Embryonic facial prominence (tissue), 1 donor: ENCODE data around the gene REV3L.

Experiments
- DNase-seq: peaks from one replicate; pipeline ENCODE4 v3.0.0-alpha.2; 2016; ENCODE audit errors: extremely low spot score

The REV3L gene

DNA sequence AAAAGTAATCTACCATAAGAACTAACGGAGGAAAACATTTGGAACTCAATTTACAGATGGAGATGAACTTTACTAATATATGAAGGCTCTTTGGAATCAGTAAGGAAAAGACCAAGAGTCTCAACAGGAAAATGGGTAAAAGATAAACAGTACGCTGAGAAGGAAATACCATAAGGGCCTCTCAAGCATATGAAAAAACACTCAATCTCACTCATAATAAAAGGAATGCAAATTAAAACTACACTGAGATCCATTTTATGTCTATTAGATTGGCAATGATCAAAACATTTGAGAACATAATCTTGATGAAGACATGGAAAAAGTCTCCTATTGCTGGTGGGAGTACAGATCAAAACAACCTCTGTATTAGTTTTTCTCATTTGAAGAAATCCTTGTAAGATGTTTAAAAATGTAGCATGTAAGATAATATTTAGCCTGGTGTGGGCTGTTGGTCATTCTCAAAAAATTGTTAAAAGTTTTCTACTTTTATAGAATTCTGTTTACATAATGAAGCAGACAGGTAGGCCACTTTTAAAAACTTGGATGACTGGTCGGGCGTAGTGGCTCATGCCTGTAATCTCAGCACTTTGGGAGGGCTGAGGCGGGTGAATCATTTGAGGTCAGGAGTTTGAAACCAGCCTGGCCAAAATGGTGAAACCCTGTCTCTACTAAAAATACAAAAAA lies 14.5 kb downstream of the REV3L start:
- no peak for DNase-seq

DNA sequence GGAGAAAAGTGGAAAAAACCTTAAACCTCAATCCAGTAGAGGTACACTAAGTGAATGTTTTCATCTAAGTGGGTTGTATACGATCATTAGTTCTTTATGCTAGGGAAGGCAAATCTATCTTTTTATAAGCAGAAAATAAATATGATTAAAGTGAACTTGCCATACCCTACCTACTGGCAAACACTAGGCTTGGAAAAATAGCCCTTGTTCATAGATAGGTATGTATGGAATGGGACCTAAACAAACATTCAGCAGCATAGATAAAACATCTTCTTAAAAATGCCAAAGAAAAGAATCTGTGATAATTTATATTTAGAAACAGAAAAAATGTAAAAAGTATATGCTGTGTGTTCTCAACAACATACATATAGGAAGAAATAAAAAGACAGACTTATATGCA lies 18.8 kb downstream of the REV3L start:
- no peak for DNase-seq

DNA sequence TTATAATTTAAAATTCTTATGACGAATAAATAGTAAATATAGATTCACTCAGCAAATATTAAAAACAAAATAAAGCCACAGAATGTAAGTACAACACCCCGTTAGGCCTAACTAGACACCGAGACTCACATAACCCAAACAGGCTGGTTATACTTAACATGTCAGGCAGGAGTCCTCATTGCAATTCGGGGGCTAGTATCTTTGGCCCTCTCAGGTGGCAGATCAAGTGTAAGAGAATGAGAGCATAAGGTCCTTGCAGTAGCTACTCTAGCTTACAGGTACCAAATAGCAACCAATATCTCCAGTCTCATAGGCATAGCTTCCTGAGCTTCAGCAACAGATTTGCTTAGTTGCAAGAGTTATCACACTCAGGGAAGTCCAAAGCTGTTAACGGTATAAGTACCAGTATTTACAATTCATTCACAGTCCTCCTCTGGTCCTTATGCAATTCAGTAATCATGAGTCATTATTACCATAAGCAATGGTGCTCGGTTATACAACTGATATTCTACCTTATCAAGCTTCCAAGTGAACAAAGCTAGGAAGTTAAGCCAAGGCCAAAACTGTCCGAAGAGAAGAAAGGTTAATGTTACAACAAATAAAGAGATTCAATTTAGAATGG lies 20.1 kb downstream of the REV3L start:
- DNase-seq: no peak

DNA sequence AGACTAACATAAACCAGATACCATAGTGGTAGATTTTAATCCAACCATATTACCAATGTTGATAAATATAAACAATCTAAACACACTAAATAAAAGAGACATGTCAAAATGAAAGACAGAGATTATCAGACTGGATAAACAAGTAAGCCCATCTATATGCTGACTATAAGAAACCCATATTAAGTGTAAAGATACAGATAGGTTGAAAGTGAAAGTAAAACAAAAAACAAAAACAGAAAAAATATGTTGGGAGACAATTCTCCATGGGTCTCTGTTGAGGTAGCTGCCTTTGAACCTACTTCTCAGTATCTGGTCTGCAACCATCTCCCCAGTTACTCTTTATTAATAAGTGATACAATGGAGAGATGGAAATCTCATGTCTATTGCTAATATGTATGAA lies 21.2 kb downstream of the REV3L start:
- no peak for DNase-seq

DNA sequence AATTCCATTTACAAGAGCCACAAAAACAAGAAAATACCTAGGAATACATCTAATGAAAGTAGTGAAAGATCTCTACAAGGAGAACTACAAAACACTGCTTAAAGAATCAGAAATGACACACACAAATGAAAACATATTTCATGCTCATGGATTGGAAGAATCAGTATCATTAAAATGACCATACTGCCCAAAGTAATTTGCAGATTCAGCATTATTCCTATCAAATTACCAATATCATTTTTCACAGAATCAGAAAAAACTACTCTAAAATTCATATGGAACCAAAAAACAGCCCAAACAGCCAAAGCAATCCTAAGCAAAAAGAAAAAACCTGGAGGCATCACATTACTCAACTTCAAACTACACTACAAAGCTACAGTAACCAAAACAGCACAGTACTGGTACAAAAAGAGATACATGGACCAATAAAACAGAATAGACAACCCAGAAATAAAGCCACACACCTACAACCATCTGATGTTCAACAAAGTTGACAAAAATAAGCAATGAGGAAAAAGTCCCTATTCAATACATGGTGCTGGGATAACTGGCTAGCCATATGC lies 24.3 kb downstream of the REV3L start:
- DNase-seq: no peak

DNA sequence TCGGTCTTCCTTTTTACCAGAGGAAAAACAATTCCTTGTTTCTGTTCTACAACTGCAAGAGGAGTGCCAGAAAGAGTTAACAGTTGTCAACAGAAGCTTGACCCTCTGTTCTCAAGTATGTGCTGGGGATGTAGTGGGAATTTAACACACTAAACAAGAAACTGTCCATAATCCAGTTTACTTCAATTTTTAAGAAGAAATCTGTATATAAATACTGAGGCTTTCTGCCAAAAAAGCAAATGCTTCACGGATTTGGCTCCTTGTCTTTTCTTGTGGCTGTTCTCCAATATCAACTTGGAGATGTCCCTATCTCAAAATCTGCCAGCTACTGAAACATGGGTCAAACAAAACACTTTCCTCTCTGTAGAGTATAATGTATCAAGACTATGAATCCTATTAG lies 26.8 kb downstream of the REV3L start:
- no peak for DNase-seq

DNA sequence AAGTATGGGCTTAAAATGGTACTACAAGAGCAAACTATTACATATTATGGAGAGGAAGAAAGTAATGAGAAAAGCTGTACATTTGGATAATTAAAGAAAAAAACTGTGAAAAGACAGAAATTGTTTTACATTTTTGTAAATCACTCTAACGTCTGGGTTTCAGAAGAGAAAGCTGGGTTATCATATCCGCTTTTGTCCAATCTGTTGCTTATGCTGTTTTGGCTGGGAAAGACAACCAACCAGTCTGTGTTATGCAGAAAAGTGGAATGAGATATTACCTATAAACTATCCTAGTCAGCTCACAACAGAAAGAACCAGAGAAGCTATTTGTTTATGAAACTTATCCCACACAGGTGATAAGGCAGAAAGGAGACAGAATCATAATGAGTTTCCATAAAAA lies 32.4 kb downstream of the REV3L start:
- no peak for DNase-seq

DNA sequence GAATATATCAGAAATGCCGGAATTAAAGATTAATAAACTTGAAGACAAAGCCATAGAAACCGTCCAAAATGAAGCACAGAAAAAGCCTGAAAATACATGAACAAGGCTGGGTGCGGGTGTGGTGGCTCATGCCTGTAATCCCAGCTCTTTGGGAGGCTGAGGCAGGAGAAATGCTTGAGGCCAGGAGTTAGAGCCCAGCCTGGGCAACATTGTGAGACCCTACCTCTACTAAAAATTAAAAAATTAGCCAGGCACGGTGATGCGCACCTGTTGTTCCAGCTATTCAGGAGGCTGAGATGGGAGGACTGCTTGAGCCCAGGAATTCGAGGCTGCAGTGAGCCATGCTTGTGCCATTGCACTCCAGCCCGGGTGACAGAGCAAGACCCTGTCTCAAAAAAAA lies 32.9 kb downstream of the REV3L start:
- no peak for DNase-seq

DNA sequence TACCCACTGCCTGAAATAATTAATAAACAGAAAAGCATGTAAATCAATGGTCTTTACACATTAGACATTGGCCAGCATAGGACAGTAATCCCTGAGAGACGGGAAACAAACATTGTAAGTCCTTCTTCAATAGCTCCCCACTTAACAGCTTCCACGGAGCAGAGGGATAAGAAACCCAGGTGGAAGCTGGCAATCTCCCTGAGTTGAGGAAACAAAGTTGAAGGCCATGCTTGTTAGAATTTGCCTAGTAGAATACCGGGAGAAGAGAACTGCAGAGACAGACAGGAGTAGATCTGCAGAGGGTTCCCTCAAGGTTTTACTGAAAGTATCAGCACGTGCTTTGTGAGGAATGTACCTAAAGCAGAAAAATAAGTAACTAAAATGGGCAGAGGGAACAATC lies 33.9 kb downstream of the REV3L start:
- no peak for DNase-seq

DNA sequence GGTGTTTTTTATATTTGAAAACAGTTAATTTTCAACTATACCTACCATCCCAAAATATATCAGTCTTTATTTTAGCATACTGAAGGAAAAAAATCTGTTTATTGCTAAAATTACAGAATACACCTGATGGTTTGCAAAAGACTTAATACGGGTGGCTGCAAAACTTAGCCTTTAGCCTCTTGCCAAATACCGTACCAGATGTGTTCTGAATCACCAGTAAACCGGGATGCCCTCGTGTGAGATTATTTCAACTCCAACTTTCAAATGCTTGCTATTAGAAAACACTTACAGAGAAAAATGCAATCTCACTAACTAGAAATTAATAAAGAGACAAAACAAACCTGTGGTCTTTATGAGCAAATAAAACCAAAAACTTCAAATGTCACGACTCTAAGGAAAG lies 36.0 kb downstream of the REV3L start:
- DNase-seq: no peak

DNA sequence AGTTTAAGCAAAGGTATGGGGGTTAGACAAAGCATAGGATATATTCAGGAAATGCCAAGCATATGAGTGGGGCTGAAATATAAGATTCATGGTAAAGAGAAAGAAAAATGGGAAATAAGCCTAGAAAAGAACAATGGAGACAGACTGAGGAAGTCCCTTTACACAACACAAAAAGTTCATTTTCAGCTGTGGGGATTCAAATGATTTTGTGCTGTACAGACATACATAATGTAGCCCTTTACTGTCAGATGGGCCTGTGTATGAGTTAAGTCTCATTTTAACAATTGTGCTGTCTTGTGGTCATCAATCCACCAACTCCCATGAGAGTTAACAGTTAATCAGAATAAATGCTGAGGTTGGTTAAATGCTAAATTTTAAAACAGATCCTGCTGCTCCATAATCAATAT lies 37.2 kb downstream of the REV3L start:
- no peak for DNase-seq

DNA sequence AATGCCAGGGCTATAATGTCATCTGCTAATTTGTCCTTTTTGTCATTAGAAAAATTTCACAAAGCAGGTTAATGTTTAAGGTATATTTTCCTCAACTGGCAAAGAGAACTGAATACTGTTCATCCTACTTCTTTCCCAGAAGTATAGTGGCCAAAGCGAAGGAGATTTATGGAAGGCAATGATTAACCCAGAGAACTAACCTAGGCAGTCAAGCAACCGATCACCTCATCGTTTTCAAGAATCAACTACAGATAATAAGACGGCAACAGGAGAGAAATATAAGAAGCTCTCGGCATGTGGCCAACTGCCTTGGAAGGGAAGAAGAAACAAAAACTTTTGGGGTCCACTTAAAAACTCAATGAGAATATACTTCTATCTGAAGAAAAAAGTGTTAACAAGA lies 38.2 kb downstream of the REV3L start:
- no peak for DNase-seq

DNA sequence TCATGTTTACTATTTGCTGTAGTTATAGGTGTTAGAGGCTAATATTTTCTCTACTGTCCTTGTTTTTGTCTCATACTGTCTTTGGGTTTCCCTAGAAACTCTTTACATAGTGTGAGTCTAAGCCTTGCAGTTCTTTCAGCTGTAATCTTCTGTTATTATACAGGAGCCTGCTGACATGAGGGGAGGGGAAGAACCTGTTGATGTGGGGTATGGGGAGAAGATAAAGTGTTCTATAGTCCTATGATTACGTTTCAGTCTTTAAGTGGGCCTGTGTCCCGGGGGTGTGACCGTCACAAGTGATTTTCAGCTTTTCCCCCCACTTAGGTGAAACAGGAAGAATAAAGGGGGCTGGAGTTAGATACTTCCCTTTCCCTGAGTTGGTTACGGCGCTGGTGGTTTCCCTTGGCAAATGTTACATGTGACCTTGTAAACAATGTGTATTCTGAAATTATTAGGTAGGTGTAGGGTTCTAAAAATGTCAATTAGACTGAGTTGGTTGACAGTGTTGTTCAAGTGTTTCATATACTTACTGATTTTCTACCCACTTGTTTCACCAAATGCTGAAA lies 41.3 kb downstream of the REV3L start:
- no peak for DNase-seq

DNA sequence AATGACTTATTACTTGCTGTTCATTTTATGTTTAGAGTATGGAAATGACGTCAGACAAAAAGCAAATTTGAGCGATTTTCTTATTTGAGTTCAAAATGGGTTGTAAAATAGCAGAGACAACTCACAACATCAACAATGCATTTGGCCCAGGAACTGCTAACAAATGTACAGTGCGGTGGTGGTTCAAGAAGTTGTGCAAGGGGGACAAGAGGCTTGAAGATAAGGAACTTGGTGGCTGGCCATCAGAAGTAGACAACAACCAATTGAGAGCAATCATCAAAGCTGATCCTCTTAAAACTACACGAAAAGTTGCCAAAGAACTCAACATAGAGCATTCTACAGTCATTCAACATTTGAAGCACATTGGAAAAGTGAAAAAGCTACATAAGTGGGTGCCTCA lies 43.8 kb downstream of the REV3L start:
- DNase-seq: no peak

DNA sequence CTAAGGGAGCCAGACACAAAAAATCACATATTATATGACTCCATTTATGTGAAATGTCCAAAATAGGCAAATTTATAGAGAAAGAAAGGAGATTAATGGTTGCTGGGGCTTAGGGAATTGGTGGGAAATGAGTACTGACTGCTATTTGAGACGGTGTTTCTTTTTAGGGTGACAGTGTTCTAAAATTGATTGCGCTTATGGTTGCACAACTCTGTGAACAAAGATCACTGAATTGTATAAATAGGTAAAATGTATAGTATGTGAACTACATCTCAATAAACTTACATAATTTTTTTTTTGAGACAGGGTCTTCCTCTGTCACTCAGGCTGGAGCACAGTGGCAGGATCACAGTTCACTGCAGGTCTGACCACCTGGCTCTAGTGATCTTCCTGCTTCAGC lies 45.4 kb downstream of the REV3L start:
- no peak for DNase-seq

DNA sequence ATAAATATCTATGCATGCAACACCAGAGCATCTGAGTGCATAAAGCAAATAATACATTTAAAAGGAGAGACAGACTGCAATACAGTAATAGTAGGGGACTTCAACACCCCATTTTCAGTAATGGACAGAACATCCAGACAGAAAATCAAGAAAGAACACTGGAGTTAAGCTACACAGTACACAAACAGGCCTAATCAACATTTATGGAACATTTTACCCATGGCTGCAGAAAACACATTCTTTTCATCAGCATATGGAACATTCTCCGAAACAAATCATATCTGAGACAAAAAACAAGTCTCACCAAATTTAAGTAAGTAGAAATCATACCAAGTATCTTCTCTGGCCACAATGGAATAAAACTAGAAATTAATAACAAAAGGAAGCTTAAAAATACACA lies 50.5 kb downstream of the REV3L start:
- no peak for DNase-seq

DNA sequence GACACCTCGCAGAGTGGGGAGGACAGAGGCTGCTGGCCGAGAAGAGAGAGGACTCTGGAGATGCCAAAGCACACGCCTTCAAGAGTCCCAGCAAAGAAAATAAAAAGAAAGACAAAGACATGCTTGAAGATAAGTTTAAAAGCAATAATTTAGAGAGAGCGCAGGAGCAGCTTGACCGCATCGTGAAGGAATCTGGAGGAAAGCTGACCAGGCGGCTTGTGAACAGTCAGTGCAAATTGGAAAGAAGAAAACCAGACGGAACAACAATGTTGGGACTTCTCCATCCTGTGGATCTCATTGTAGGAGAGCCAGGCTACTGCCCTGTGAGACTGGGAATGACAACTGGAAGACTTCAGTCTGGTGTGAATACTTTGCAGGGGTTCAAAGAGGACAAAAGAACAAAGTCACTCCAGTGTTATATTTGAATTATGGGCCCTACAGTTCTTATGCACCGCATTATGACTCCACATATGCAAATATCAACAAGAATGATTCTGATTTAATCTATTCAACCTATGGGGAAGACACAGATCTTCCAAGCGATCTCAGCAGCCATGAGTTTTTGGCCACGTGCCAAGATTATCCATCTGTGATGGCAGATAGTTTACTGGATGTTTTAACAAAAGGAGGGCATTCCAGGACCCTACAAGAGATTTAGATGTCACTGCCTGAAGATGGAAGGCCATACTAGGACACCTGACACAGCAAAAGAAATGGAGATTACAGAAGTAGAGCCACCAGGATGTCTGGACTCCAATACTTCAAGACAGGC lies 52.2 kb downstream of the REV3L start:
- DNase-seq: no peak

DNA sequence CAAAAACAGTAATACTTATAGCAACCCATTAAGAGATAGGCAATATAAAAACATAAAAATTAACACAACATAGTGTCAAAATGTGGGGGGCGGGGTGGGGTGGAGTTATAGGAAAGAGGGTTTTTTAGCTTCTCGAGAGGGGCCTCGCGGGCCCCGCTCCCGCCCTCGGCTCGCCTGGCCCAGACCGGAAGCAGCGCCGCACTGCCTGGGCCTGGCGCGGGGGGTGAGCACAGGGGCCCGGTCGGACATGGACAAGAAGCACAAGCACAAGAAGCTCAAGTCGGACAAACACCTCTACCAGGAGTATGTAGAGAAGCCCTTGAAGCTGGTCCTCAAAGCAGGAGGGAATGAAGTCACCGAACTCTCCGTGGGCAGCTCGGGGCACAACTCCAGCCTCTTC lies 53.4 kb downstream of the REV3L start:
- no peak for DNase-seq

DNA sequence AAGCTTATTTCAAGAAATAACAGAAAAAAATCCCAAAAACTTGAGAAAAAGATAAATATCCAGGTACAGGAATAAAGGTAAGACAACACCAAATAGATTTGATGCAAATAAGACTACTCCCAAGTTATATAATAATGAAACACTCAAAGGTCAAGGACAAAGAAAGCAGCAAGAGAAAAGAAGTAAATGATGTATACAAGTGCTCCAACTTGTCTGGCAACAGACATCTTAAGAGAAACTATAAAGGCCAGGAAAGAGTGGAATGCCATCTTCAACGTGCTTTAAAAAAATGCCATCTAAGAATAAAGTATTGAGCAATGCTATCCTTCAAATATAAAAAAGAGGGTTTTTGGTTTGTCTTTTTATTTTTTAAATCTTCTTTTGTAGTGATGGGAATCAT lies 54.2 kb downstream of the REV3L start:
- DNase-seq: no peak

DNA sequence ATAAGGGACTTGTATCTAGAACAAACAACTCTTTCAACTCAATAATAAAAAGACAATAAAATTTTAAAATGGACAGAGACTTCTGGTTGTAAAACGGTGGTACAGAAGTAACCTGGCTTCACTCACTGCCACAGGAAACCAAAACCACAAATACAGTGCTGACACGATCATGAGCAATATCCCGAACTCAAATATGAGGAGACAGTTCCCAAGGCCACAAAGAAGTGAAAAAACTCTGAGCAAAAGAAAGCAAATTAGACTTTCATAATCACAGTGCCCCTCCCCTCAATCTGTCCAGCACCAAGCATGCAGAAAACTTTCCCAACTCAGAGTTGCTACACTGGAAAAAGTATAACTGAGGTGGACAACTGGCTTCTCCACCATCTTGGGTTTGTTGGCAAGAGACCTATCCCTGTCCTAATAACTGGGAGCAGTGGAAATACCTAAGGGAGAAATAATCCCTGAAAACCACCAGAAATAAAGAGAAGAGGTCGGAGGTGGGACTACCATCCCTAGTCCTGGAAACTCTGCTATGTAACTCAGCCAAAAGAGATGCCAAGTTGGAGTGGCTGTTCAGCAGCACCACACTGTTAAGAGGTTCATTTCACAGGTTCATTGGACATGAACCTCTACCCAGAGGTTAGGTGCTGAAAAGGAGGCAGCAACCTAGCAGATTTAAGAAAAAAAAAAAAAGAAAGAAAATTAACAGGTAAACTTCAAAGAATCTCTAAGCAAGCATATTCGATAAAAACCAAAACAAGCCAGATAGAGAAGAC lies 55.5 kb downstream of the REV3L start:
- no peak for DNase-seq

DNA sequence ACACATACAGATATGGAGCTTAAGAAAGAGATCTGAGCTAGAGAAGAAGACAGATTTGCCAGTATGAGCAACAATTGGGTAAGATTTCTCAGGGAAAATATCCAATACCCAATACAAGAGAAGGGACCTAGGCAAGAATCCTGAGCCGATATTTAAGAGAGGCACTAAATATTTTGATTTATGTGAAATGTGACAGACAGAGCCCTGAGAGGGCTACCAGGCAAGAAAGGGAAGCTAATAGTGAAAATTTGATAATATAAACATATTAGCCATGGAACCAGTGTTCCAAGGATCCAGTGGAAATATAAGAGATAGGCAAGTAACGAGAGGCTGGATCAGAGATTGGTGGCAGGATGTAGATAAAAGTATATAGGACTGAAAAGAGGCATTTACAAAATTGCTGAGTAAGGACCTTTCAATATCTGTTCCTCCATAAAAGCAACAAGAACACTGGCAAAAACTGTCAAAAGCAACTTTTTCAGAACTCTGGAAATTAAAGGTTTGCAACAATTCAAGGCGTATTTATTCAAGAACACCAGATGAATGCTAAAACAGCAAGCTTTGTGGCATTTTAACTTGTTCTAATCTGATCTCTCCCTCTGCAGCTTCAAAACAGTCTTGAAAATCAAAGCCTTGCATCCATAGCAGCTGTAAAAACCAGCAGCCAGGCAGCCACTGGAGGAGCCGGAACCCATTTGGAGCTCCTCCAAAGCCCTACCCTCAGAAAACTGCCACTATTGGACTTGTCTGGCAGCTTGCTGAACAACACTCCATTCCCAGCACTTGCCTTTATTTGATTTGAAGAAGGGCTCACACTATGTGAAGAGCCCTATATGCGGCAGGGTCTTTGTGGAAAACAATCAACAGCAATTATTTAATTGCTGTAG lies 58.8 kb downstream of the REV3L start:
- no peak for DNase-seq
